GM21528 (cell line): ENCODE results near the gene ANXA6.
A peak's percentile ranks its signal among the peaks of the same experiment; 100 is the strongest.

Experiments used
- ATAC-seq: cut with Tn5 transposase; IDR thresholded peaks from one replicate; pipeline ENCODE4 v1.9.1; 2021; ENCODE audit warnings: mild to moderate bottlenecking, moderate library complexity; ENCODE audit not compliant: unreplicated experiment, low FRiP score

The ANXA6 gene

DNA sequence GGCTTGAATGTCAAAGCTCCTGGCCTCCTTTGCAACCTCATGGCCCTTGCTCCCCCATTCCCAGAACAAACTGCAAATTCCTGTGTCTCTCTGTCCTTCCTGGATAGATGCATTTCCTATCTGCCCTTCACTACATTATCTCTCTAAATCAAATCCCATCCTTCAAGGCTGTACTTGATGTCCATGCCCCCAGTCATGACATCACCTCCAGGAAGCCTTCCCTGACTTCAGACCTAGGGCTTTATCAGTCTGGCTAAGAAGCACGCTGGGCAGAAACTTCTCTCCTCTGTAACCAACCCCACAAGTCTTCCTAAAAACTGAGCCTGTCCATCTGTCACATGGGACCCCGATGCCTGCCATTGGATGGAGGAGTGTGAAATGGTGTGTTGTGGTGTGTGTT, 51.1 kb downstream of the ANXA6 start:
- ATAC-seq = no peak

DNA sequence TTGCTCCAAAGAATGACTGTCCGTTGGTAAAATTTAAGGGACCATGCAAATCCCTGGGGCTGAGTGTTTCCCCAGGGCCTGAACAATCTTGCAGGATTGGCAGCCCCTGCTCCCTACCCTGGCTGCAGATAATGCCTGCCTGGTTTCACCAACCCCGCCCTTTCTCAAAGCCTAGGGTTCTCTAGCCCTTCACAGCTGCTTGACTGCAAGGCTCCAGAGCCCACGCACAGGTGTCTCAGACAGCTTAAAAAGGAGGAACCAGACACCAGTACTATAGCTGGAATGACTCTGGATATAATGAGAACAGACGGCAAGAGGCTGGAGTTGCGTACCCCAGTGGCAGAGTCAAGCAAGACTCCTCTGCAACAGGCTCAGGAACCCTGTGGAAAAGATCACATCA, 51.5 kb downstream of the ANXA6 start:
- no peak for ATAC-seq

DNA sequence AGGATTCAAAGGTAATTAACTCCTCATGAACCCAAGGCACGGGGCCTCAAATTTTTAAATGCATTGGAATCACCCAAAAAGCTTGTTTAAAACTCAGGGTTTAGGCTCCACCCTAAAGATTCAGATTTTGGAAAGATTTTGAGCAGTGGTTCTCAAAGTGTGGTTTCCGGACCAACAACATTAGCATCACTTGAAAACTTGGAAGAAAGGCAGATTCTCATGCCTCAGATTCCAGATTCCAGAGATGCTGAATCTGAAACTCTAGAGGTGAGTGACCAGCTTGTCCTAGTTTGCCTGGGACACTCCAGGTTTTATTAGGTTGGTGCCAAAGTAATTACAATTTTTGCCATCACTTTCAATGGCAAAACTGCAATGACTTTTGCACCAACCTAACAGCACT, 52.0 kb downstream of the ANXA6 start:
- ATAC-seq = no peak

DNA sequence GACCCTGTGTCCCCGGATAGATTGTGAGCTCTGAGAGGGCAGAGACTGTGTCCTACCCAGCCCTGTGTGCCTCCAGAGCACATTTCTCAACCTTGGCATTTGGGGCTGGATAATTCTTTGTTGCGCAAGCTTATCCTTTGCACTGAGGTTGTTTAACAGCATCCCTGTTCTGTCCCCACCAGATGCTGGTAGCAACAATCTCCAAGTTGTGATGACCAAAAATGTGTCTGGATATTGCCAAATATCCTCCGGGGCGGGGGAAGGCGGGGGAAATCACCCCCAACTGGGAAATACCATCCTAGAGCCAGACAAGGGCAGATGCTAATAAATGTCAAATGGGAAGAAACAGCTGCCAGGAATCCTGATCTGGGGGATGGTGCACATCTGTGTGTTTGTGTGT, 52.8 kb downstream of the ANXA6 start:
- no peak for ATAC-seq

DNA sequence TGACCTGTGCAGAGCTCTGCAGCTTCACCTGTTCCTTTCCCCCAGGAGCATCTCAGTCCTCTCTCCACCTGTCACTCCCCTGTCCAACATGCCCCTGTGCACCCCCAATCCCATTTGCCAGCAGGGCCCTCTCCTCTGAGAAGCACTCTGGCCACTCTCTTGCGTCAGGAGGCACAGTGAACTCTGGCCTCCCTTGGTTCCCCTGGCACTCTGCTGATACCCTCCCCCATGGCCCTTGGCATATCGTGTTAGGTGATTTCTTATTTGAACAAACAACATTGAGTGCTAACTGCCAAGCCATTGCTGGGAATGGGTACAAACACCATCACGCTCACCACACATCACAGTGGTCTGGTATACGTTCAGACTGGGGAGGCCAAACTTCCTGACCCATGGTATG, 55.8 kb downstream of the ANXA6 start:
- ATAC-seq = no peak

DNA sequence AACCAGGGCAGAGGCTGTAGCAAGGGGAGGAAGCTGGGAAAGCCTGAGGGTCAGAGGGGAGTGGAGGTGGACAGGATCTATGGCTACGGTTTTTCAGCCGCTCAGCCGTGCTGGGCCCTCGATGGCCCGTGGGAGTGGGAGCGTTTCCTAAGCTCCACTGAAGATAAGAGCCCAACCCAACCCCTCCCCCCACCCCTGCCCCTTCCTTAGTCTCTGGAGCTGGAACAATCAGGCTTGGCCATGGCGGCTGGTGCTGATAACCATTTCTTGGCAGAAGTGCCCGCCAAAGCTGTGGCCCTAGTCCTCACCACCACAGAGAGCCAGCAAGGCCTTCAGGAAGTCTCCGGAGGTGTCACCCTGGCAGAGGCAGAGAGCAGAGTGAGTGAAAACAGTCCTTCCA, 56.4 kb downstream of the ANXA6 start:
- no peak for ATAC-seq

- ATAC-seq = no peak
Observed at GRCh38 chr5:151100681-151101080, 56.9 kb downstream of the ANXA6 start.

DNA sequence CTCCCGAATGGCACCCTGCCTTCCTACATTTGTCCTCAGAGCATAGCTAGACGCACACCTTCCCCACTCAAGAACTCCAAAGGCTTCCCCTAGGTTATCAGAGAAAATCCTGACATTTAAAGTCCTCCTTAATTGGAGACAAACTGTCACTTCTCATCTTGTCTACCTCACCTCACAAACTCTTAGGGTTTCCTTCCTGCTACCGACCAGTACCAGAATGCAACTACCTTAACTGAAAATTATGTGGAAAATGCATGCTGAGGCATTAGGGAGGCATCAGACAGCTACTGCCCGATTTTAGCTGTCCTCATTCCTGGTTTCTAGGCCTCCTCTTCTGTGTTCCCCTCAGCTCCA, 58.8 kb downstream of the ANXA6 start:
- ATAC-seq = no peak

DNA sequence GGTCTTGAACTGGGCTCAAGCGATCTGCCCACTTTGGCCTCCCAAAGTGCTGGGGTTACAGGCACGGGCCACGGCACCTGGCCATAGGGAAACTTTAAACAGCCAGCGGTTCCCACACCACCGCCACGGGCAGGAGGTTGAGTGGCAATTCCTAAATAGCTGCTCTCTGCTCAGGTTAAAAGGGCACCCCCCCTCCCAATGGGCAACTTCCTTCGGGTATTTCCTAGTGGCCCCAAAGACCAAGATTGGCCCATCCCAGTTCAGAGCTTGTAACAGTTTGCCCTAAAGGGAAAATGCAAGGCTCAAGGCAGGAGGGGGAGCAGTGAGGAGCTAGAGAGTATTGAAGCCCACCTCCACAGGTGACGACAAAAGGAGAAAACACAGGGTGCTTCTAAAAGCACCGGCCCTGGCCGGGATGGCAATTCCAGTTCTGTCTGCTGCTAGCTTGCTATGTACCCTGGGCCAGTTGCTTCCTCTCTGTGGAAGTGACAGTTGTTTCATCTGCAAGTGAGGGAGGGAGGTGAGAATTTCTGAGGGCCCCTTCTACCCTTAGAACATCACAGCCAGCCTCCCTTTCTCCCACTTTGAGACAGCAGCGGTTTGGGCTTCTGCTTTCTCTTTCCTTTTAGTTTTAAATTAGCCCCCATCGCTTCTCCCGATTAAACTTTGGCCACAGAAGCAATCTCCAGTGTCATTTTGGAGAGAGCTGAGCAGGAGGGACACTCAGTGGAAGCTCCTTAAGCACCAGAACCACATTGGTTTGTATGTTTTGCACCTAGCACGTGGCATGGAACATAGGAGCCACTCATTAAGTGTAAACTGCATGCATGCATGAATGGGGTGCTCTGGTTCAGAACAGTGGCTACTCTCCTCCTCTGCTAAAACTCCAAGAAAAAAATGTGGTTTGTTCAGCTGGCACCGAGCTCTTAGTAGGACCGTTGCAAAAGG, 59.5 kb downstream of the ANXA6 start:
- peak; percentile 51 for ATAC-seq

DNA sequence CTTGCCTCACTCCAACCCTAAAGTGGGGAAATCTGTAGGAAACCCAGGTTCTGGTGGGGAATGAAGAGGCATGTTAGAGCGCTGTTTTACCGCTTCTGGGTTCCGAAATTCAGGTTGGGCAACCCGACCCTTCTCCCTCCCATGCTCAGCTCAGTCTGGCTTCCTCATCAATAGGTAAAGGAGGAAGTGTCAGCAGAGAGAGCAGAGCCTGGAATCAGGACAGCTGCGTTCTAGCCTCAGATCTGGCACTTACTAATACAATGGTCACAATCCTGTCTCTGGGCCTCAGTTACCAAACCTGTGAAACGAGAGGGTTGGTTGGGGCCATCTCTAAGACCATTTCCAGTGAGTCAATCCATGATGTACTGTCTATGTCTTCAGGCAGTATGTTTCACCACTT, 60.5 kb downstream of the ANXA6 start:
- ATAC-seq = no peak

- no peak for ATAC-seq
Observed at GRCh38 chr5:151096001-151096373, 61.6 kb downstream of the ANXA6 start.

GRCh38 chr5:151095341-151096000, 62.1 kb downstream of the ANXA6 start:
- ATAC-seq = no peak

DNA sequence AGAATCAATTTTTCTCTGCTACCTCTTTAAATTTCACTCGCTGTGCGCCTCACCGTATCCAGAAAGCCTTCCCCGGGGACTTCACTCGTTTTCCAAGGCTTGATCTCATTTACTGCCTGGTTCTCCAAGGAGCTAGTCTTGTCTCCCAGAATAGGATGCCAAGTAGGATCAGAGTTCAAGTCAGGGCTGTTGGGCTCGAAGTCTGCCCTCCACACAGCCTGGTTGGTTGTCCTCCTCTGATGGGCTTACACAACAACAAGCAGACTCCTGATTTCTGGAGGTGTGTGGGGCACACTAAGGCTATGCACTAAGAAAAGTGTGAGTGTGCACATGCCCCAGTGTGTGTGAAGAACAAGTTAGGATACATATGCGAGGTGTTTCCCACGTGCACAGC, 62.7 kb downstream of the ANXA6 start:
- no peak for ATAC-seq

GRCh38 chr5:151094030-151094851, 63.3 kb downstream of the ANXA6 start:
- peak; percentile 68 for ATAC-seq

- peak; percentile 10 for ATAC-seq
Observed at GRCh38 chr5:151093476-151093889, 64.1 kb downstream of the ANXA6 start.

DNA sequence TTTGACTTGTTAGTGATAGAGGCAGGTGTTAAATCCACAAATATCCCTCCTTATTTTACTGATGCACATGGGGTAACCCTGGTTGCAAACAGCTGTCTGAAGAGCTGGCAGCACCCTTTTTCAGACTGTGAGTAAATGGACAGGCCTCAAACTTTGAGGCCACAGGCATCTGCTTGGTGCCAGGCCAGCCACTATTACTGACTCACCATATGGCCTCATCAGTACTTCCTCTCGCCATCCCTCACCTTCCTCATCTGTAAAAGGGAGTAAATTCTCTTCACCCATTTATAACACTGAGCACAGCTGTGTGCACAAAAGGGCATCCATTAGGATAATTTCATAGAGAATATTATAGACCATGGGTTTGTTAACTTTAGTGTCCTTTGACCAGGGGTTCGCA, 64.8 kb downstream of the ANXA6 start:
- ATAC-seq = no peak

- ATAC-seq = no peak
Observed at GRCh38 chr5:151089726-151090125, 67.9 kb downstream of the ANXA6 start.

DNA sequence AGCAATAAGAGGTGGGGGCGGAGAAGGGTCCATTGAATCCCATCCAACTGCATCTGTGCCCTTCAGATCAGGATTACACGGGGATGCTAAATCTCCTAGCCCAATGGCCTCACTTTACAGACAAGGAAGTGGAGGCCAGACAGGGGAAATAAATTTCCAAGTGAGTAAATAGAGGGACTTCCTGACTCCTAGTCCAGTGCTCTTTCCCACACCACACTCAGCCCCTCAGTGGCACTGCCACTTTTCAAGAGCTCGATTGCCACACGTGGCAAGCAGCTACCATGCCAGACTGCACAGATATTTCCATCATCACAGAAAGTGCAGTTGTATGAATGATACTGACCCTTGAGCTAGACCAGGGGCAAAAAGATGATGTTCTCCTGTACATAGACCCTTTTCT, 68.6 kb downstream of the ANXA6 start:
- no peak for ATAC-seq

GRCh38 chr5:151087486-151087885, 70.1 kb downstream of the ANXA6 start:
- no peak for ATAC-seq

DNA sequence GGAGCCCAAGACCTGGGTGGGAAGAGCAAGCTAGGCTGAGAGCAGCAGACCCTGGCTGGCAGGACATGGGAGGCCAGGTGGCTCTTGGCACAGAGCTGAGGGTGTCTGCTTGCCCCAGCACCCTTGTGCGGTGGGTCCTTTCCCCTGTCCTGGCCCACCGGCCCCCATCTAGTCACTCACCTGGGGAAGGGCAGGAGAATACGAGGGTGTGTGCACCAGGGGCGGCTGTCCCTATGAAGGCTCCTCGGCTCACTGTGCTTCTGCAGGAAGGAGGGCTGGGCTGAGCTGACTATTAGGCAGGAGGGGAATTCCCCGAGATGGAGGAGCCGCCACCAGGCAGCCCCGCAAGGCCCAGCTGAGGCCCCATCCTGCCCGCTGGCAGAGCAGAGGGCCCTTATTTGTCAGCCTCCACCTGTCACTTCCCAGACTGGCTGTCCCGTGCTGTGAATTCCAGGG, 70.6 kb downstream of the ANXA6 start:
- ATAC-seq = peak; percentile 58
